SK-N-SH treated with all-trans-retinoic acid at 6 μM for 48 hours (cell line): Measurements from ENCODE around the gene QPCT.

Experiments
- ATAC-seq: fragments of 200-7000 bp; cut with Tn5 transposase; 3 replicates; pipeline ENCODE4 v1.9.1; 2020; ENCODE audit warnings: mild to moderate bottlenecking, moderate library complexity
- ARNTL ChIP-seq: fragments of 450-650 bp; formaldehyde crosslinking; IDR thresholded peaks from 2 replicates; pipeline ENCODE4 v1.5.0; 2020; ENCODE audit warnings: low read depth, mild to moderate bottlenecking, moderate library complexity, borderline replicate concordance
- BACH2 ChIP-seq: fragments of 250-450 bp; sonication (Bioruptor Pico); IDR thresholded peaks from 2 replicates; pipeline ENCODE4 v1.9.0; 2021; ENCODE audit warnings: mild to moderate bottlenecking, borderline replicate concordance
- ESRRG ChIP-seq: fragments of 250-450 bp; sonication (Bioruptor Pico); IDR thresholded peaks from 2 replicates; pipeline ENCODE4 v1.6.1; 2021; ENCODE audit warnings: mild to moderate bottlenecking
- ISL1 ChIP-seq: fragments of 250-450 bp; sonication (Bioruptor Pico); IDR thresholded peaks from 2 replicates; pipeline ENCODE4 v2.1.2; 2022; ENCODE audit warnings: mild to moderate bottlenecking, moderate library complexity
- OSR1 ChIP-seq: fragments of 250-450 bp; sonication (Bioruptor Pico); IDR thresholded peaks from 2 replicates; pipeline ENCODE4 v1.8.0; 2022; ENCODE audit warnings: moderate library complexity, mild to moderate bottlenecking, inconsistent platforms
- RARB ChIP-seq: fragments of 250-450 bp; sonication (Bioruptor Pico); IDR thresholded peaks from 2 replicates; pipeline ENCODE4 v1.8.0; 2021; ENCODE audit warnings: mild to moderate bottlenecking, moderate library complexity
- SNAI2 ChIP-seq: fragments of 250-450 bp; sonication (Bioruptor Pico); IDR thresholded peaks from 2 replicates; pipeline ENCODE4 v1.5.0; 2020; ENCODE audit warnings: mild to moderate bottlenecking, moderate library complexity
- TCF4 ChIP-seq: fragments of 250-450 bp; sonication (Bioruptor Pico); IDR thresholded peaks from 2 replicates; pipeline ENCODE4 v1.8.0; 2021; ENCODE audit warnings: mild to moderate bottlenecking, moderate library complexity, borderline replicate concordance
- TOX ChIP-seq: fragments of 250-450 bp; sonication (Bioruptor Pico); IDR thresholded peaks from 2 replicates; pipeline ENCODE4 v1.8.0; 2021; ENCODE audit warnings: mild to moderate bottlenecking, moderate library complexity, borderline replicate concordance
- ZC3H10 ChIP-seq: fragments of 250-450 bp; sonication (Bioruptor Pico); IDR thresholded peaks from 2 replicates; pipeline ENCODE4 v1.5.1; 2021; ENCODE audit warnings: mild to moderate bottlenecking, moderate library complexity
- ZFP3 ChIP-seq: fragments of 250-450 bp; sonication (Bioruptor Pico); IDR thresholded peaks from 2 replicates; pipeline ENCODE4 v1.5.0; 2020; ENCODE audit warnings: mild to moderate bottlenecking, moderate library complexity
- ZFP30 ChIP-seq: fragments of 450-650 bp; formaldehyde crosslinking; IDR thresholded peaks from 2 replicates; pipeline ENCODE4 v1.5.0; 2022; ENCODE audit warnings: mild to moderate bottlenecking, moderate library complexity
- ZNF565 ChIP-seq: fragments of 450-650 bp; formaldehyde crosslinking; conservative IDR thresholded peaks from 2 replicates; pipeline ENCODE4 v1.5.0; 2020; ENCODE audit warnings: low read depth, mild to moderate bottlenecking, moderate library complexity
- ZNF70 ChIP-seq: fragments of 450-650 bp; formaldehyde crosslinking; IDR thresholded peaks from 2 replicates; pipeline ENCODE4 v1.5.0; 2020; ENCODE audit warnings: mild to moderate bottlenecking, moderate library complexity
- TF ChIP-seq, protein P1 (sequence below): fragments of 250-450 bp; sonication (Bioruptor Pico); IDR thresholded peaks from 2 replicates; pipeline ENCODE4 v1.8.0; 2020; ENCODE audit warnings: mild to moderate bottlenecking, moderate library complexity, borderline replicate concordance
- TF ChIP-seq, protein P2 (sequence below): fragments of 250-450 bp; sonication (Bioruptor Pico); IDR thresholded peaks from 2 replicates; pipeline ENCODE4 v1.5.1; 2020; ENCODE audit warnings: low read depth, mild to moderate bottlenecking, moderate library complexity
- TF ChIP-seq, protein P3 (sequence below): fragments of 250-450 bp; sonication (Bioruptor Pico); IDR thresholded peaks from 2 replicates; pipeline ENCODE4 v1.5.1; 2021; ENCODE audit warnings: mild to moderate bottlenecking, moderate library complexity
- TF ChIP-seq, protein P4 (sequence below): fragments of 250-450 bp; sonication (Bioruptor Pico); IDR thresholded peaks from 2 replicates; pipeline ENCODE4 v1.5.0; 2020; ENCODE audit warnings: mild to moderate bottlenecking, moderate library complexity

Gene QPCT

DNA sequence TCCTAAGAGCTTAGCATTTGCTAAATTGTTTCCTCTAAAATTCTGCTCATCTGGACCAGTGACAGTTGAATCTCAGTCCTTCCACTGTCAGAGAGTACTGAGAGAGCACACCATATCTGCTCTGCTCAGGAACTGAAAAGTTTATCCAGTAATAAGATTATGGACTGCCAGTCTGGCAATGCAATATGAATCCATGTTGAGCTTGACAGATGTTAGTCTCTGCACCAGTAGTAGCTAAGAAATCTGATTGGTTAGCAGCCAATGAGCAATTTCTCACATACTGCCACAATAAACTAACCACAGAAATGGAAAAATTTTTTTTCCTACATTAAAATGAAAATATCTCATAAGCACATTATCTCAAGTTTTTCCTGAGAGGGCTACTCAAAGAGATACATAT lies 22.1 kb upstream of the QPCT start (continued):
- TF ChIP-seq ZFP3 (no peak), RARB (CRISPR knock-in tag) (no peak), OSR1 (CRISPR knock-in tag) (no peak), ZNF565 (no peak), BACH2 (CRISPR knock-in tag) (no peak), ESRRG (CRISPR knock-in tag) (no peak), SNAI2 (CRISPR knock-in tag) (no peak), TOX (CRISPR knock-in tag) (no peak), TCF4 (CRISPR knock-in tag) (peak; percentile 76; the same call in 1 of the 2 replicates)
- TF ChIP-seq, protein P1, sequence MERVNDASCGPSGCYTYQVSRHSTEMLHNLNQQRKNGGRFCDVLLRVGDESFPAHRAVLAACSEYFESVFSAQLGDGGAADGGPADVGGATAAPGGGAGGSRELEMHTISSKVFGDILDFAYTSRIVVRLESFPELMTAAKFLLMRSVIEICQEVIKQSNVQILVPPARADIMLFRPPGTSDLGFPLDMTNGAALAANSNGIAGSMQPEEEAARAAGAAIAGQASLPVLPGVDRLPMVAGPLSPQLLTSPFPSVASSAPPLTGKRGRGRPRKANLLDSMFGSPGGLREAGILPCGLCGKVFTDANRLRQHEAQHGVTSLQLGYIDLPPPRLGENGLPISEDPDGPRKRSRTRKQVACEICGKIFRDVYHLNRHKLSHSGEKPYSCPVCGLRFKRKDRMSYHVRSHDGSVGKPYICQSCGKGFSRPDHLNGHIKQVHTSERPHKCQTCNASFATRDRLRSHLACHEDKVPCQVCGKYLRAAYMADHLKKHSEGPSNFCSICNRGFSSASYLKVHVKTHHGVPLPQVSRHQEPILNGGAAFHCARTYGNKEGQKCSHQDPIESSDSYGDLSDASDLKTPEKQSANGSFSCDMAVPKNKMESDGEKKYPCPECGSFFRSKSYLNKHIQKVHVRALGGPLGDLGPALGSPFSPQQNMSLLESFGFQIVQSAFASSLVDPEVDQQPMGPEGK (CRISPR knock-in tag): no peak

DNA sequence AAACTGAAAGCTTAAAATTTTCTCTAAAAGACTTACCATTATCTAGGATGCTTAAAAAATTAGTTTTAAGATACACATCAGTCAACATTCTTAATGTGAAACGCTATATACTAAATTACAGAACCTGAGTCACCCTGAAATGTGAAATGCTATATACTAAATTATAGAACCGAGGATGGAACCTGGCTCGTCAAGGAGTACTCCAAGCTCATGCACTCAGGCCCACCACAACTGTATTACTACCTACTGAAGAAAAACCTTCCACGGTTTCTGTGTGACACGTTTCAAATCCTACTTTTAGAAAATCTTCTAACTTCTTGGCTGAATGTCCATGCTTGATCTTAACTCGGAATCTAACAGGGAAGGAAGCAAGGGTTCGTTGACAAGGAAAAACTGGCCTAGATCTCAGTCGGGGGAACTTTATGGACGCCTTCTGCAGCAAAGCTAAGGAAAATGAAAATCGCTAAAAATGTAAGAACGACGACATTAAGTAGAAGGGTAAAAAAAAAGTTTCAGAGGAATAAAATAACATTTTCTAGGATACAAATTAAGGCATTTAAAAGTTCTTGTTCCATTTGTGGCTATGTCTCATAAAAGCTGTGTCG lies 21.2 kb upstream of the QPCT start:
- ATAC-seq: peak; percentile 19; the same call in 2 of the 3 replicates
- TF ChIP-seq, protein P2, sequence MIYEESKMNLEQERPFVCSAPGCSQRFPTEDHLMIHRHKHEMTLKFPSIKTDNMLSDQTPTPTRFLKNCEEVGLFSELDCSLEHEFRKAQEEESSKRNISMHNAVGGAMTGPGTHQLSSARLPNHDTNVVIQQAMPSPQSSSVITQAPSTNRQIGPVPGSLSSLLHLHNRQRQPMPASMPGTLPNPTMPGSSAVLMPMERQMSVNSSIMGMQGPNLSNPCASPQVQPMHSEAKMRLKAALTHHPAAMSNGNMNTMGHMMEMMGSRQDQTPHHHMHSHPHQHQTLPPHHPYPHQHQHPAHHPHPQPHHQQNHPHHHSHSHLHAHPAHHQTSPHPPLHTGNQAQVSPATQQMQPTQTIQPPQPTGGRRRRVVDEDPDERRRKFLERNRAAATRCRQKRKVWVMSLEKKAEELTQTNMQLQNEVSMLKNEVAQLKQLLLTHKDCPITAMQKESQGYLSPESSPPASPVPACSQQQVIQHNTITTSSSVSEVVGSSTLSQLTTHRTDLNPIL (CRISPR knock-in tag): no peak
- TF ChIP-seq SNAI2 (CRISPR knock-in tag) (no peak), ARNTL (no peak), ISL1 (CRISPR knock-in tag) (no peak)

DNA sequence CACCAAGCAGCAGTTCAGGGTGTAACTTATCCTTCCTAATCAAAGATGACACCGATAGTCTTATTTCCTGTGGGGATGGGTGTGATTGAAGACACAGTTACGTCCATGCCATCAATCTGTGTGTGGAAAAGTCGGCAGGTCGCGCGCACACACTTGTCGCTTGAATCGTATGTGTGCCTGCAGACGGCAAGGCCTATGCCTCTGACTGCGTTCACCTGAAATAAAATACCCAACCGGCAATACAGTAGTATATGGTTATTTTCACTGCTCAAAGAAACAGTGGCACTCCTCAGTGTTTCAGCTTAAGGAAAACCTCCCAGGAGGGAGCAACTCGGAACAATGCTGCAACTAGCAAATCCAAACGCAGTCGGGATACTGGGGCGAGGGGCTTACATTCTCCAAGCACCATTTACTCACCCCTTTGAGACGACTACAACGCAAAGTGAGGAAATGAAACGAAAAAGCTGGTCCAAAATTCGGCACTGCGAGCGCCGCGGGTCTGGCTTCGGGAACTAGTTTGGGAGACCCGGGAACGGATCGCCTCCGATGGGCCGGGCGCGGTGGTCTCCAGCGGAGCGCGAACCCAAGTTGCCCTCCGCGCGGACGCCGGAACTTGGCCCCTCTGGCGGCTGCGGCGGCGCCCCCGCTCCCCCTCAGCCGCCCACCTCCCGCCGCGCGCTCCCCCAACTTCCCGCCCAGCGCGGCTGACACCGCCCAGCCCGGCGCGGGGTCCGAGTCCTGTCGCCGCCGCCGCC lies 20.5 kb upstream of the QPCT start:
- ATAC-seq: peak; percentile 44
- TF ChIP-seq, protein P3, sequence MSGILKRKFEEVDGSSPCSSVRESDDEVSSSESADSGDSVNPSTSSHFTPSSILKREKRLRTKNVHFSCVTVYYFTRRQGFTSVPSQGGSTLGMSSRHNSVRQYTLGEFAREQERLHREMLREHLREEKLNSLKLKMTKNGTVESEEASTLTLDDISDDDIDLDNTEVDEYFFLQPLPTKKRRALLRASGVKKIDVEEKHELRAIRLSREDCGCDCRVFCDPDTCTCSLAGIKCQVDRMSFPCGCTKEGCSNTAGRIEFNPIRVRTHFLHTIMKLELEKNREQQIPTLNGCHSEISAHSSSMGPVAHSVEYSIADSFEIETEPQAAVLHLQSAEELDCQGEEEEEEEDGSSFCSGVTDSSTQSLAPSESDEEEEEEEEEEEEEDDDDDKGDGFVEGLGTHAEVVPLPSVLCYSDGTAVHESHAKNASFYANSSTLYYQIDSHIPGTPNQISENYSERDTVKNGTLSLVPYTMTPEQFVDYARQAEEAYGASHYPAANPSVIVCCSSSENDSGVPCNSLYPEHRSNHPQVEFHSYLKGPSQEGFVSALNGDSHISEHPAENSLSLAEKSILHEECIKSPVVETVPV (CRISPR knock-in tag): no peak
- no peak for TF ChIP-seq ZFP30 (CRISPR knock-in tag)
- TF ChIP-seq, protein P2 (CRISPR knock-in tag): no peak
- no peak for TF ChIP-seq ZNF70 (CRISPR knock-in tag)
- TF ChIP-seq TOX (CRISPR knock-in tag): no peak
- TF ChIP-seq ZC3H10 (CRISPR knock-in tag): no peak
- no peak for TF ChIP-seq ZNF565

DNA sequence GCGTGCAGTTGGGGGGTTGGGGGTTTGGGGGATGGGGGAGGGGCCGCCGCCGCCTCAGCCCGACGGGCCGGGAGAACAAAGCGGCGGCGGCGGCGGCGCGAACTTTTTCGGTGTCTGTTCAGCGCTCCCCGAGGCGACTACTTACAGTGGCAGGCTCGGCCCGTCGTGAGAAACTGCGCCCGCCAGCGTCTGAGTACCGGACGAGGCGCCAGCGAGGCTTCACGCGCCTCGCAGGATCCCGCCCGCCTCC lies 20.0 kb upstream of the QPCT start:
- no peak for ATAC-seq
- TF ChIP-seq, protein P4, sequence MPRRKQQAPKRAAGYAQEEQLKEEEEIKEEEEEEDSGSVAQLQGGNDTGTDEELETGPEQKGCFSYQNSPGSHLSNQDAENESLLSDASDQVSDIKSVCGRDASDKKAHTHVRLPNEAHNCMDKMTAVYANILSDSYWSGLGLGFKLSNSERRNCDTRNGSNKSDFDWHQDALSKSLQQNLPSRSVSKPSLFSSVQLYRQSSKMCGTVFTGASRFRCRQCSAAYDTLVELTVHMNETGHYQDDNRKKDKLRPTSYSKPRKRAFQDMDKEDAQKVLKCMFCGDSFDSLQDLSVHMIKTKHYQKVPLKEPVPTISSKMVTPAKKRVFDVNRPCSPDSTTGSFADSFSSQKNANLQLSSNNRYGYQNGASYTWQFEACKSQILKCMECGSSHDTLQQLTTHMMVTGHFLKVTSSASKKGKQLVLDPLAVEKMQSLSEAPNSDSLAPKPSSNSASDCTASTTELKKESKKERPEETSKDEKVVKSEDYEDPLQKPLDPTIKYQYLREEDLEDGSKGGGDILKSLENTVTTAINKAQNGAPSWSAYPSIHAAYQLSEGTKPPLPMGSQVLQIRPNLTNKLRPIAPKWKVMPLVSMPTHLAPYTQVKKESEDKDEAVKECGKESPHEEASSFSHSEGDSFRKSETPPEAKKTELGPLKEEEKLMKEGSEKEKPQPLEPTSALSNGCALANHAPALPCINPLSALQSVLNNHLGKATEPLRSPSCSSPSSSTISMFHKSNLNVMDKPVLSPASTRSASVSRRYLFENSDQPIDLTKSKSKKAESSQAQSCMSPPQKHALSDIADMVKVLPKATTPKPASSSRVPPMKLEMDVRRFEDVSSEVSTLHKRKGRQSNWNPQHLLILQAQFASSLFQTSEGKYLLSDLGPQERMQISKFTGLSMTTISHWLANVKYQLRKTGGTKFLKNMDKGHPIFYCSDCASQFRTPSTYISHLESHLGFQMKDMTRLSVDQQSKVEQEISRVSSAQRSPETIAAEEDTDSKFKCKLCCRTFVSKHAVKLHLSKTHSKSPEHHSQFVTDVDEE (CRISPR knock-in tag): no peak
- TF ChIP-seq ZNF70 (CRISPR knock-in tag) (no peak), ZNF565 (no peak)
- TF ChIP-seq, protein P3 (CRISPR knock-in tag): no peak
